Loucy (cell line): Measurements from ENCODE around the gene CABP5.

Experiments
- H2AFZ ChIP-seq: fragments of 200-600 bp; sonication (generic); 2 replicates; pipeline ENCODE4 v1.6.0; 2016; ENCODE audit warnings: antibody characterized with exemption, mild to moderate bottlenecking, low read length, moderate library complexity
- H3F3A ChIP-seq: fragments of 200-600 bp; 2 replicates; pipeline ENCODE4 v1.6.0; 2016; ENCODE audit warnings: antibody characterized with exemption, low read depth, mild to moderate bottlenecking
- H3K27me3 ChIP-seq: fragments of 200-600 bp; sonication (generic); 2 replicates; pipeline ENCODE4 v1.6.1; 2014; ENCODE audit warnings: low read length, mild to moderate bottlenecking; ENCODE audit not compliant: insufficient read depth, poor library complexity, severe bottlenecking
- H3K36me3 ChIP-seq: fragments of 200-600 bp; sonication (generic); 2 replicates; pipeline ENCODE4 v1.6.1; 2016; ENCODE audit warnings: low read length; ENCODE audit not compliant: insufficient read depth
- H3K4me1 ChIP-seq: fragments of 200-600 bp; sonication (generic); 2 replicates; pipeline ENCODE4 v1.5.1; 2014; ENCODE audit warnings: low read length, mild to moderate bottlenecking; ENCODE audit not compliant: insufficient read depth, poor library complexity, severe bottlenecking
- H3K4me2 ChIP-seq: fragments of 200-600 bp; sonication (generic); 2 replicates; pipeline ENCODE4 v1.6.0; 2014; ENCODE audit warnings: antibody characterized with exemption, low read length, low read depth, mild to moderate bottlenecking; ENCODE audit not compliant: poor library complexity, severe bottlenecking
- H3K4me3 ChIP-seq: fragments of 200-600 bp; sonication (generic); 2 replicates; pipeline ENCODE4 v1.5.1; 2014; ENCODE audit warnings: low read length, mild to moderate bottlenecking, mixed read lengths; ENCODE audit not compliant: poor library complexity, severe bottlenecking
- H3K79me2 ChIP-seq: fragments of 200-600 bp; sonication (generic); 2 replicates; pipeline ENCODE4 v1.6.1; 2014; ENCODE audit warnings: low read length; ENCODE audit not compliant: insufficient read depth
- H3K9ac ChIP-seq: fragments of 200-600 bp; sonication (generic); 2 replicates; pipeline ENCODE4 v1.6.0; 2014; ENCODE audit warnings: mild to moderate bottlenecking, low read depth, low read length, moderate library complexity; ENCODE audit not compliant: poor library complexity, severe bottlenecking
- H3K9me2 ChIP-seq: fragments of 200-600 bp; sonication (generic); replicated peaks from 2 replicates; pipeline ENCODE4 v1.6.1; 2016; ENCODE audit warnings: low read depth, low read length, mixed read lengths
- H3K9me3 ChIP-seq: fragments of 200-600 bp; sonication (generic); 2 replicates; pipeline ENCODE4 v1.6.1; 2014; ENCODE audit warnings: mild to moderate bottlenecking, antibody characterized with exemption, low read length, low read depth; ENCODE audit not compliant: insufficient read depth
- H4K20me1 ChIP-seq: fragments of 200-600 bp; sonication (generic); 2 replicates; pipeline ENCODE4 v1.6.0; 2014; ENCODE audit warnings: antibody characterized with exemption, low read length, mild to moderate bottlenecking; ENCODE audit not compliant: insufficient read depth, poor library complexity, severe bottlenecking
- CTCF ChIP-seq: fragments of 200-600 bp; sonication (generic); conservative IDR thresholded peaks from 2 replicates; pipeline ENCODE4 v1.5.1; 2014; ENCODE audit warnings: mild to moderate bottlenecking, antibody characterized with exemption, low read length
- EZH2phosphoT487 ChIP-seq: fragments of 200-600 bp; IDR thresholded peaks from 2 replicates; pipeline ENCODE4 v1.6.1; 2018; ENCODE audit warnings: antibody characterized with exemption, mild to moderate bottlenecking, moderate library complexity, borderline replicate concordance

CABP5 gene

DNA sequence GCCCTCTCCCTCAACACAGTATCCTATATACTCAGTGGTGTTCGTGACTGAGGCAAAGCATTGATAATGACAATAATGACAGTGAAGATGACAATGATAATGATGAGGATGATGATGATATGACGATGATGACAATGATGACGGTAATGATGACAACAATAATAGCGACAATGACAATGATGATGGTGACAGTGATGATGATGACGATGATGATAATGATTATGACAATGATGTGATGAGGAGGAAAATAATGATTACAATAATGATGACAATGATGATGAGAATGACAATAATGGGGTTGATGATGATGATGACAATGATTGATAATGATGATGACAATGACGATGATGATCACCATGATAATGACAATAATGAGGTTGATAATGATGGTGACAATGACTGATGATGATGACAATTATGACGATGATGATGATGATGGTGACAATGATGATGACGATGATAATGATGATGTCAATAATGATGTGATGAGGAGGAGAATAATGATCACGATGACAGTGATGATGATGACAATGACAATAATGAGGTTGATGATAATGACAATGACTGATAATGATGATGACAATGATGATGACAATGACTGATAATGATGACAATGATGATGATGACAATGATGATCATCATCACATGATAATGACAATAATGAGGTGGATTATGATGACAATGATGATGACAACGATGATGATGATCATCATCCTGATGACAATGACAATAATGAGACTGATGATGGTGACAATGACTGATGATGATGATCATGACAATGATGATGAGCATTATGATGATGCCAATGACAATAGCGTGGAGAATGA is 32.7 kb downstream of the CABP5 start:
- Histone ChIP-seq H2AFZ (no peak overlapping the region), H3K9me2 (no peaks in the 10 kb centered on the region), H3K36me3 (no peaks in the 10 kb centered on the region), H3K27me3 (no peaks in the 10 kb centered on the region), H3K9me3 (no peaks in the 10 kb centered on the region; the same call in 1 of the 2 replicates), H4K20me1 (no peaks in the 10 kb centered on the region), H3K4me3 (no peak overlapping the region), H3K4me1 (no peaks in the 10 kb centered on the region), H3F3A (no peaks in the 10 kb centered on the region), H3K9ac (no peak overlapping the region), H3K79me2 (no peaks in the 10 kb centered on the region), H3K4me2 (no peak overlapping the region)
- TF ChIP-seq EZH2phosphoT487 (no peak), CTCF (no peak)

DNA sequence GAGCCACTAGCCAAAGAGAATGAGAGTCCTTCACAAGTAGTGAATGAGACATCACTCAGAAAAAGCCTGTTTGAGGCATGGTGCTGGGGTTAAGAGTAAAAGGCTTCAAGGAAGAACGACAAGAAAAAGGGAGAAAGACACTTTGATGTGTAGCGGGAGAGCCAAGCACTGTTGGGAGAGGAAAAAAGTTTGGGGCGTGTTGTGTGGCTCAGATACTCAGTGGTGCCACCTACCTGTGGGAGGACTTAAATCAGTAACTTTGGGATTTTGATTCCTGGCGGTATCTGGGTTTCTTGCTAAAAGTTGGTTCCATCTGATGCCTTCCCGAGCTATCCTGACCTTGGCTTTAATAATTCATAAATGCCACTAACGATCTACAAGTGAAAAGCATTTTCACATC is 37.1 kb downstream of the CABP5 start:
- Histone ChIP-seq H4K20me1 (no peaks in the 10 kb centered on the region), H3K79me2 (no peaks in the 10 kb centered on the region), H3K4me2 (no peak overlapping the region), H3K9ac (no peak overlapping the region), H3K4me1 (no peaks in the 10 kb centered on the region), H3K9me3 (no peaks in the 10 kb centered on the region; the same call in 1 of the 2 replicates), H3F3A (no peaks in the 10 kb centered on the region), H3K36me3 (no peaks in the 10 kb centered on the region), H2AFZ (no peak overlapping the region), H3K9me2 (no peaks in the 10 kb centered on the region), H3K27me3 (no peaks in the 10 kb centered on the region), H3K4me3 (no peak overlapping the region)
- TF ChIP-seq CTCF (peak; percentile 41), EZH2phosphoT487 (no peak)

- no peaks in the 10 kb centered on the region for H3K79me2 ChIP-seq
- no peak for TF ChIP-seq CTCF
- TF ChIP-seq EZH2phosphoT487, result no peak
- H3K4me3 ChIP-seq, result no peak overlapping the region
- no peaks in the 10 kb centered on the region for H3K36me3 ChIP-seq
- H2AFZ ChIP-seq, result no peak overlapping the region
- no peak overlapping the region for H3K4me2 ChIP-seq
- no peaks in the 10 kb centered on the region for H3K27me3 ChIP-seq
- H3K4me1 ChIP-seq, result no peaks in the 10 kb centered on the region
- H3F3A ChIP-seq, result no peaks in the 10 kb centered on the region
- no peaks in the 10 kb centered on the region for H3K9me2 ChIP-seq
- no peaks in the 10 kb centered on the region; the same call in 1 of the 2 replicates for H3K9me3 ChIP-seq
- H4K20me1 ChIP-seq, result no peaks in the 10 kb centered on the region
- no peak overlapping the region for H3K9ac ChIP-seq
Measured at GRCh38 chr19:48004236-48004635, 39.6 kb downstream of the CABP5 start.
